ENCODE measurements around the gene HKDC1.

GRCh38 chr10:69240455-69240854, 20.3 kb downstream of the HKDC1 start:
- TF ChIP-seq POLR2A (IDR thresholded peaks at IDR 0.05), result no peak
- TF ChIP-seq CTCF (IDR thresholded peaks at IDR 0.05), result no peak
- no peak for TF ChIP-seq POLR2AphosphoS5 (IDR thresholded peaks at IDR 0.05)
